ENCODE measurements around the gene BCL2L13.
"Not testable (repeated sequence)": the region's sequence is repeated elsewhere in the genome, so short reads cannot be mapped to it uniquely, and the experiment has no call there.

BCL2L13 gene

DNA sequence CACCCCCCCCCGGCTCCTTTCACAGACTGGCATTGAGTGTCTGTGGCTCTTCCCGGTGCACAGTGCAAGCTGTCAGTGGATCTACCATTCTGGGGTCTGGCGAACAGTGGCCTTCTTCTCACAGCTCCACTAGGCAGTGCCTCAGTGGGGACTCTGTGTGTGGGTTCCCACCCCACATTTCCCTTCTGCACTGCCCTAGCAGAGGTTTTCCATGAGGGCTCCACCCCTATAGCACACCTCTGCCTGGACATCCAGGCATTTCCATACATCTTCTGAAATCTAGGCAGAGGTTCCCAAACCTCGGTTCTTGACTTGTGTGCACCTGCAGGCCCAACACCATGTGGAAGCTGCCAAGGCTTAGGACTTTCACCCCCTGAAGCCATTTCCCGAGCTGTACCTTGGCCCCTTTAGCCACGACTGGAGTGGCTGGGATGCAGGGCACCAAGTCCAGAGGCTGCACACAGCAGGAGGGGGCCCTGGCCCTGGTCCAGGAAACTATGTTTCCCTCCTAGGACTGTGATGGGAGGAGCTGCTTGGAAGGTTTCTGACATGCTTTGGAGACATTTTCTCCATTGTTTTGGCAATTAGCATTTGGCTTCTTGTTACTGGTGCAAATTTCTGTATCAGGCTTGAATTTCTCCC is 26.0 kb downstream of the BCL2L13 start:
- in situ Hi-C loops (cut with MboI; ENCODE audit: low sequenced_read_pairs, unreplicated experiment), result no loop called here
- no peak for DNase-seq (ENCODE audit: low spot score)
- TF ChIP-seq, protein P1, sequence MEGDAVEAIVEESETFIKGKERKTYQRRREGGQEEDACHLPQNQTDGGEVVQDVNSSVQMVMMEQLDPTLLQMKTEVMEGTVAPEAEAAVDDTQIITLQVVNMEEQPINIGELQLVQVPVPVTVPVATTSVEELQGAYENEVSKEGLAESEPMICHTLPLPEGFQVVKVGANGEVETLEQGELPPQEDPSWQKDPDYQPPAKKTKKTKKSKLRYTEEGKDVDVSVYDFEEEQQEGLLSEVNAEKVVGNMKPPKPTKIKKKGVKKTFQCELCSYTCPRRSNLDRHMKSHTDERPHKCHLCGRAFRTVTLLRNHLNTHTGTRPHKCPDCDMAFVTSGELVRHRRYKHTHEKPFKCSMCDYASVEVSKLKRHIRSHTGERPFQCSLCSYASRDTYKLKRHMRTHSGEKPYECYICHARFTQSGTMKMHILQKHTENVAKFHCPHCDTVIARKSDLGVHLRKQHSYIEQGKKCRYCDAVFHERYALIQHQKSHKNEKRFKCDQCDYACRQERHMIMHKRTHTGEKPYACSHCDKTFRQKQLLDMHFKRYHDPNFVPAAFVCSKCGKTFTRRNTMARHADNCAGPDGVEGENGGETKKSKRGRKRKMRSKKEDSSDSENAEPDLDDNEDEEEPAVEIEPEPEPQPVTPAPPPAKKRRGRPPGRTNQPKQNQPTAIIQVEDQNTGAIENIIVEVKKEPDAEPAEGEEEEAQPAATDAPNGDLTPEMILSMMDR (IDR thresholded peaks at IDR 0.05; ENCODE audit: borderline replicate concordance, control extremely low read depth, extremely low read depth, insufficient read depth, missing control alignments), result no peak

GRCh38 chr22:17665248-17665647 is 26.7 kb downstream of the BCL2L13 start:
- no peak for DNase-seq (ENCODE audit: low spot score)
- in situ Hi-C loops (cut with MboI; ENCODE audit: low sequenced_read_pairs, unreplicated experiment), result no loop called here
- TF ChIP-seq, protein P1 (IDR thresholded peaks at IDR 0.05; ENCODE audit: borderline replicate concordance, control extremely low read depth, extremely low read depth, insufficient read depth, missing control alignments), result no peak

- no peak for DNase-seq (ENCODE audit: low spot score)
- TF ChIP-seq, protein P1 (IDR thresholded peaks at IDR 0.05; ENCODE audit: borderline replicate concordance, control extremely low read depth, extremely low read depth, insufficient read depth, missing control alignments), result no peak
- in situ Hi-C loops (cut with MboI; ENCODE audit: low sequenced_read_pairs, unreplicated experiment), result no loop called here
These were observed 27.3 kb downstream of the BCL2L13 start for GRCh38 chr22:17665854-17666253.

- in situ Hi-C loops (cut with MboI; ENCODE audit: low sequenced_read_pairs, unreplicated experiment); DNase-seq (ENCODE audit: low spot score): not testable (repeated sequence)
These were observed 33.0 kb downstream of the BCL2L13 start for GRCh38 chr22:17671521-17672092.

DNA sequence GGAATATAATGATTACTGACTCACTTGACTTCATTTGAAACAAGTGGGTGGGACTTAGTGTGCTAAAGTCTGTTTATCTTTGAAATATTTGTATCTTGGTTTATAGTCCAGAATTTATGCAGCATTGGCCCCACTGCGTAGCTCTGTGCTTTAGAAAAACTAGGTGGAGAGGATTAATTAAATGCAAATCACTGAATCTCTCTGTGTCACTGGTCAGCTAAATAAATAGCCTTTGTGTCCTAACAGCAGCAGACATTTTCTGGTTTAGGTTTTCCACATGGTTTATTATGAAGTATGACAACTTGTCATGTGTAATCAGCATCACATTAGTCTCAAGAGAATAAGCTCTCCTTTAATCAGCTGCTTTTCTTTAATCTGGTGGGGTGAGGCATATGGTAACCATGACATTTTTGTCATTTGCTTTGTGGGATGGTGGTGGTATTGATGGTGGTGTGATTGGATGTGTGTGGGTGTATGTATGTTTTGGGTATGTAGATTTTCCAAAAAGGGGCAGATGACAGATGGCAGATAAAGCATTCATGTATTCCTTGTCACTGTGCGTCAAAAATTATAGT is 33.9 kb downstream of the BCL2L13 start:
- TF ChIP-seq, protein P1 (IDR thresholded peaks at IDR 0.05; ENCODE audit: borderline replicate concordance, control extremely low read depth, extremely low read depth, insufficient read depth, missing control alignments), result no peak
- DNase-seq (ENCODE audit: low spot score), result no peak
- in situ Hi-C loops (cut with MboI; ENCODE audit: low sequenced_read_pairs, unreplicated experiment), result no loop called here

GRCh38 chr22:17674152-17674551 is 35.6 kb downstream of the BCL2L13 start:
- no peak for DNase-seq (ENCODE audit: low spot score)
- in situ Hi-C loops (cut with MboI; ENCODE audit: low sequenced_read_pairs, unreplicated experiment), result no loop called here
- TF ChIP-seq, protein P1 (IDR thresholded peaks at IDR 0.05; ENCODE audit: borderline replicate concordance, control extremely low read depth, extremely low read depth, insufficient read depth, missing control alignments), result no peak

DNA sequence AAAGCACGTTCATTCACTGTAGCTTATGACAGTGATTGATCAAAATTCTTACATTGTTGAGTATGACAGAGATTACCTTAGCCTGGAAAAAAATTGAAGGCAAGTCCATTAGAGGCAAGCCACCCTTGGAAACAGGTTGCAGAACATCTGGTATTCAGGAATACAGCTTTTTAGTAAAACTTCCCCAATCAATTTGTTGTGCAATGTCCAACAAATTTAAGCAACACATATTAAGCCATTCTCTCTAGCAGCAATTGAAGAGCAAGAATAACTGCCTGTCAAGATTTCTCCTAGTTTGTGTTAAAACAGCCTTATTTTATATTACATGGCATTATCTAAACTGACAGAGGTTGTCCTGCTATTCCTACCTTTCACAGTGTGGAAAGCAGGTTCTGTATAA is 37.0 kb downstream of the BCL2L13 start:
- no peak for DNase-seq (ENCODE audit: low spot score)
- in situ Hi-C loops (cut with MboI; ENCODE audit: low sequenced_read_pairs, unreplicated experiment), result no loop called here
- TF ChIP-seq, protein P1 (IDR thresholded peaks at IDR 0.05; ENCODE audit: borderline replicate concordance, control extremely low read depth, extremely low read depth, insufficient read depth, missing control alignments), result no peak
